ENCODE measurements around the gene MYRIP. TPM values are rescaled to one million over a fixed set of nuclear protein-coding genes. Genes with fewer than 3 reads are reported as not detected.
"Not testable (repeated sequence)": the region's sequence is repeated elsewhere in the genome, so short reads cannot be mapped to it uniquely, and the experiment has no call there.

Gene MYRIP
- total and polyA plus RNA-seq, 2 of the 4 experiments (the other 2 are of a cell fraction): not detected

DNA sequence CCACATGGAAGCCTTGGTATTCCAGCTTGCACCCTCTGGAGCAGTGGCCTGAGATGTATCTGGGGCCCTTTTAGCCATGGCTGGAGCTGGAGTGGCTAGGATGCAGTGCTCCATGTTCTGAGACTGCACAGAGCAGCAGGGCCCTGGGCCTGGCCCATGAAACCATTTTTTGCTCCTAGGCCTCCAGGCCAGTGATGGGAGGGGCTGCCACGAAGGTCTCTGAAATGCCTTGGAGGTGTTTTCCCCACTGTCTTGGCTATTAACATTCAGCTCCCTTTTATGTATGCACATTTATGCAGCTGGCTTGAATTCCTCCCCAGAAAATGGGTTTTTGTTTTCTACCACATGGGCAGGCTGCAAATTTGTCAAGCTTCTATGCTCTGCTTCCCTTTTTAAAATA, 43.0 kb upstream of the MYRIP start:
- no TSS peak for BruUV-seq (replicated peaks)
- no peak overlapping the region for H3K14ac ChIP-seq (replicated peaks; ENCODE audit: low read depth, low read length)
- H3K4me1 ChIP-seq (ENCODE audit: control insufficient read depth, insufficient read depth, low read length): no peaks in the 10 kb centered on the region
- H3K9me3 ChIP-seq (ENCODE audit: control insufficient read depth, insufficient read depth, low read length): peaks cover 9% of the 10 kb centered on the region; the same call in 1 of the 2 replicates
- H2BK5ac ChIP-seq (ENCODE audit: low read depth, low read length, poor library complexity, severe bottlenecking): no peak overlapping the region
- dilution Hi-C loops (cut with HindIII; ENCODE audit: low sequenced_read_pairs, unreplicated experiment): no loop called here
- no peak overlapping the region for H4K8ac ChIP-seq (ENCODE audit: low read depth in 2 of 2, low read length in 2 of 2)
- H3K9me1 ChIP-seq (ENCODE audit: insufficient read depth, low read length): no peaks in the 10 kb centered on the region
- no peak overlapping the region for H2AK5ac ChIP-seq (ENCODE audit: low read depth, low read length)
- H2AK9ac ChIP-seq (replicated peaks; ENCODE audit: low read depth, low read length, poor library complexity): no peak overlapping the region
- no peak overlapping the region for H3K4ac ChIP-seq (ENCODE audit: low read depth, low read length)
- no peak overlapping the region for H3K27ac ChIP-seq (ENCODE audit: insufficient read depth, low read length)
- no peak overlapping the region for H3K4me2 ChIP-seq (ENCODE audit: low read depth, low read length)
- no peak overlapping the region for H2AFZ ChIP-seq (replicated peaks; ENCODE audit: low read length, poor library complexity)
- no peak overlapping the region for H3K4me3 ChIP-seq (ENCODE audit: insufficient read depth, low read depth, low read length)
- no CpG with 5 or more reads among the region's 1 CpG for WGBS, 2 experiments (ENCODE audit: extremely low coverage in 2 of 2, insufficient read length in 1 of 2)
- H4K91ac ChIP-seq (ENCODE audit: insufficient read depth, low read depth, low read length): no peak overlapping the region
- no peak overlapping the region for H3K18ac ChIP-seq (ENCODE audit: low read depth, low read length)
- no peak for TF ChIP-seq RFX5 (IDR thresholded peaks at IDR 0.05; ENCODE audit: low read depth, low read length)
- no peak for TF ChIP-seq BHLHE40 (IDR thresholded peaks at IDR 0.05; ENCODE audit: low read depth, low read length)
- TF ChIP-seq SMC3 (IDR thresholded peaks at IDR 0.05; ENCODE audit: low read depth, low read length): no peak
- TF ChIP-seq, protein P1, sequence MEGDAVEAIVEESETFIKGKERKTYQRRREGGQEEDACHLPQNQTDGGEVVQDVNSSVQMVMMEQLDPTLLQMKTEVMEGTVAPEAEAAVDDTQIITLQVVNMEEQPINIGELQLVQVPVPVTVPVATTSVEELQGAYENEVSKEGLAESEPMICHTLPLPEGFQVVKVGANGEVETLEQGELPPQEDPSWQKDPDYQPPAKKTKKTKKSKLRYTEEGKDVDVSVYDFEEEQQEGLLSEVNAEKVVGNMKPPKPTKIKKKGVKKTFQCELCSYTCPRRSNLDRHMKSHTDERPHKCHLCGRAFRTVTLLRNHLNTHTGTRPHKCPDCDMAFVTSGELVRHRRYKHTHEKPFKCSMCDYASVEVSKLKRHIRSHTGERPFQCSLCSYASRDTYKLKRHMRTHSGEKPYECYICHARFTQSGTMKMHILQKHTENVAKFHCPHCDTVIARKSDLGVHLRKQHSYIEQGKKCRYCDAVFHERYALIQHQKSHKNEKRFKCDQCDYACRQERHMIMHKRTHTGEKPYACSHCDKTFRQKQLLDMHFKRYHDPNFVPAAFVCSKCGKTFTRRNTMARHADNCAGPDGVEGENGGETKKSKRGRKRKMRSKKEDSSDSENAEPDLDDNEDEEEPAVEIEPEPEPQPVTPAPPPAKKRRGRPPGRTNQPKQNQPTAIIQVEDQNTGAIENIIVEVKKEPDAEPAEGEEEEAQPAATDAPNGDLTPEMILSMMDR (conservative IDR thresholded peaks at IDR 0.05; ENCODE audit: low read depth, low read length): no peak
- intact Hi-C loops (cut with micrococcal nuclease): no loop called here
- in situ Hi-C loops (cut with MboI; ENCODE audit: low sequenced_read_pairs): no loop called here
- no peak overlapping the region for H3K56ac ChIP-seq (ENCODE audit: extremely low read depth, insufficient read depth, low read length)
- H3K23ac ChIP-seq (ENCODE audit: low read depth, low read length): no peak overlapping the region
- H3K27me3 ChIP-seq (ENCODE audit: control insufficient read depth, insufficient read depth, low read length): no peaks in the 10 kb centered on the region
- DNase-seq (no peak), ATAC-seq (ENCODE audit: low read depth) (no peak)
- no peak overlapping the region for H2BK15ac ChIP-seq (ENCODE audit: low read depth, low read length)
- no peak overlapping the region for H2BK120ac ChIP-seq (ENCODE audit: low read depth, low read length)
- H4K5ac ChIP-seq (ENCODE audit: low read depth, low read length): no peak overlapping the region
- H3K36me3 ChIP-seq (ENCODE audit: control insufficient read depth, insufficient read depth, low read length): no peaks in the 10 kb centered on the region
- no peak overlapping the region for H2BK20ac ChIP-seq (ENCODE audit: low read depth, low read length)
- H4K20me1 ChIP-seq (ENCODE audit: insufficient read depth, low read length): no peaks in the 10 kb centered on the region
- H3K79me1 ChIP-seq (ENCODE audit: low read depth in 1 of 2, low read length in 2 of 2): no peaks in the 10 kb centered on the region
- CTCF ChIA-PET: no interaction called here
- POLR2A ChIA-PET (ENCODE audit: unreplicated experiment): no interaction called here
- no peak overlapping the region for H3K9ac ChIP-seq (ENCODE audit: low read depth, low read length)

DNA sequence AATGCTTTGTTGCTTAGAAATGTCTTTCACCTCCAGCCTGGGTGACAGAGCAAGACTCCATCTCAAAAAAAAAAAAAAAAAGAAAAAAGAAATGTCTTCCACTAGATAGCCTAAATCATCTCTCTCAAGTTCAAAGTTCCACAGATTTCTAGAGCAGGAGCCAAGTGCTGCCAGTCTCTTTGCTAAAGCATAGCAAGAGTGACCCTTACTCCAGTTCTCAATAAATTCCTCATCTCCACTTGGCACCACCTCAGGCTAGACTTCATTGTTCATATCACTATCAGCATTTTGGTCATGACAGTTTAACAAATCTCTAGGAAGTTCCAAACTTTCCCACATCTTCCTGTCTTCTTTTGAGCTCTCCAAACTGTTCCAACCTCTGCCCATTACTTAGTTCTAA, 42.5 kb upstream of the MYRIP start:
- DNase-seq; H3K23ac ChIP-seq (ENCODE audit: low read depth, low read length); H3K4me1 ChIP-seq (ENCODE audit: control insufficient read depth, insufficient read depth, low read length); H2BK15ac ChIP-seq (ENCODE audit: low read depth, low read length); H3K9me1 ChIP-seq (ENCODE audit: insufficient read depth, low read length); in situ Hi-C loops (cut with MboI; ENCODE audit: low sequenced_read_pairs); dilution Hi-C loops (cut with HindIII; ENCODE audit: low sequenced_read_pairs, unreplicated experiment); POLR2A ChIA-PET (ENCODE audit: unreplicated experiment); H3K4ac ChIP-seq (ENCODE audit: low read depth, low read length); H3K9ac ChIP-seq (ENCODE audit: low read depth, low read length); H3K56ac ChIP-seq (ENCODE audit: extremely low read depth, insufficient read depth, low read length); H2BK5ac ChIP-seq (ENCODE audit: low read depth, low read length, poor library complexity, severe bottlenecking); H2AFZ ChIP-seq (replicated peaks; ENCODE audit: low read length, poor library complexity); BruUV-seq (replicated peaks); H4K5ac ChIP-seq (ENCODE audit: low read depth, low read length); H3K36me3 ChIP-seq (ENCODE audit: control insufficient read depth, insufficient read depth, low read length); H4K20me1 ChIP-seq (ENCODE audit: insufficient read depth, low read length); H3K79me1 ChIP-seq (ENCODE audit: low read depth in 1 of 2, low read length in 2 of 2); H3K18ac ChIP-seq (ENCODE audit: low read depth, low read length); H2BK120ac ChIP-seq (ENCODE audit: low read depth, low read length); H3K14ac ChIP-seq (replicated peaks; ENCODE audit: low read depth, low read length); H3K4me2 ChIP-seq (ENCODE audit: low read depth, low read length); H2AK9ac ChIP-seq (replicated peaks; ENCODE audit: low read depth, low read length, poor library complexity); H3K27ac ChIP-seq (ENCODE audit: insufficient read depth, low read length); H4K91ac ChIP-seq (ENCODE audit: insufficient read depth, low read depth, low read length); H2AK5ac ChIP-seq (ENCODE audit: low read depth, low read length); H3K9me3 ChIP-seq (ENCODE audit: control insufficient read depth, insufficient read depth, low read length); H3K4me3 ChIP-seq (ENCODE audit: insufficient read depth, low read depth, low read length); H3K27me3 ChIP-seq (ENCODE audit: control insufficient read depth, insufficient read depth, low read length); CTCF ChIA-PET; H4K8ac ChIP-seq (ENCODE audit: low read depth in 2 of 2, low read length in 2 of 2); ATAC-seq (ENCODE audit: low read depth); intact Hi-C loops (cut with micrococcal nuclease); H2BK20ac ChIP-seq (ENCODE audit: low read depth, low read length): not testable (repeated sequence)
